HUDEP-2 (cell line): ENCODE measurements around the gene ROM1.
"Not testable (repeated sequence)": the region's sequence is repeated elsewhere in the genome, so short reads cannot be mapped to it uniquely, and the experiment has no call there.

Source experiments
- DNase-seq, 76 experiments: peaks; one replicate each; lab custom pipeline; 2025; ENCODE audit not compliant: unreplicated experiment in 76 of 76; lab: John Stamatoyannopoulos, UW

ROM1 gene, protein sequence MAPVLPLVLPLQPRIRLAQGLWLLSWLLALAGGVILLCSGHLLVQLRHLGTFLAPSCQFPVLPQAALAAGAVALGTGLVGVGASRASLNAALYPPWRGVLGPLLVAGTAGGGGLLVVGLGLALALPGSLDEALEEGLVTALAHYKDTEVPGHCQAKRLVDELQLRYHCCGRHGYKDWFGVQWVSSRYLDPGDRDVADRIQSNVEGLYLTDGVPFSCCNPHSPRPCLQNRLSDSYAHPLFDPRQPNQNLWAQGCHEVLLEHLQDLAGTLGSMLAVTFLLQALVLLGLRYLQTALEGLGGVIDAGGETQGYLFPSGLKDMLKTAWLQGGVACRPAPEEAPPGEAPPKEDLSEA

DNA sequence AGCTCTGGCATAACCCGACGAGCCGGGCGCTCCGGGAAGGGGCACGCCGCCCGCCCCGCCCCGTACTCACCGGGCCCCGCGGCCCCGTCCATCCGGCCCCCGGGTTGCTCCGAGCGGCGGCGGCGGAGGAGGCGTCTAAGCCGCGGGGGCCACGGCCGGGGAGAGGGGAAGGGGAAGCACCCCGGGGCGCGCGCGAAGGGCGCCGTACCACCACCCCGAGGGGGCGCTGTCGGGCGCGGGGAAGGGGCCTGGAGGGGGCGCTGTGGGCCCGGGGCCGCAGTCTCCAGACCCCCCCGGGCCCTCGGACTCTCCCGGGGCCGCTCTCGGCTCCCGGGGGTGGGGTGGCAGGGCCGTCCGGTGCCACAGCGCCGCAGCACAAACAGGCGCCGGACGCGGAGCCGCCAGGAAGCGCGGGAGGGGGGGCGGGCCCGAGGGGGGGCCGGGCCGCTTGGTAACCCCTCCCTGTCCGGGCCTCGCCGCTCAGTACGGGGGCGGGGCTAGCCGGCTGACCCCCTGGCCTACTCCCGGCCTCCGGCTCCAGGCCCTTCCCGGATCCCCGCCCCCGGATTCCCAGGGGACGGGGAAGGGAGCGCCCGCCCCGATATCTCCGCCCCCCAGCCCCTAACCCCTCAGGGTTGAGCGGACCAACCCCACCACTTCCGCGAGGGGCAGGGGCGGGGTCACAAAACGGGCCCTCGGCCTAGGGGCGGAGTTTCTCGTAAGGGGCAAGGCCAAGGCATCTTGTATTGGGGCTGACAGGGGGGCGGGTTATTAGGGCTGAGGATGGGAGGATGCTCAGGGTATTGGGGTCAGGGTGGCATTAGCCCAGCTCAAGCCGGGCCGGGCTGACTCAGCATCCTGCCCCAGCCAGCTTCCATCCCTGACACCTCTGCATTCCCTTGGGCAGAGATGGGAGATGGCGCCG lies at the start of gene ROM1, which contains the start of gene EML3:
Gene ROM1 (plus strand): TSS at position 892 of the 925 bp plus-strand sequence. CDS start 25 bp downstream, at position 917.
Gene EML3 (minus strand): TSS at position 410 of the 925 bp plus-strand sequence. CDS start 318 bp downstream, at position 92.
- peak in 66 of 76 experiments; percentile 37 to 92 (median 75) for DNase-seq

DNA sequence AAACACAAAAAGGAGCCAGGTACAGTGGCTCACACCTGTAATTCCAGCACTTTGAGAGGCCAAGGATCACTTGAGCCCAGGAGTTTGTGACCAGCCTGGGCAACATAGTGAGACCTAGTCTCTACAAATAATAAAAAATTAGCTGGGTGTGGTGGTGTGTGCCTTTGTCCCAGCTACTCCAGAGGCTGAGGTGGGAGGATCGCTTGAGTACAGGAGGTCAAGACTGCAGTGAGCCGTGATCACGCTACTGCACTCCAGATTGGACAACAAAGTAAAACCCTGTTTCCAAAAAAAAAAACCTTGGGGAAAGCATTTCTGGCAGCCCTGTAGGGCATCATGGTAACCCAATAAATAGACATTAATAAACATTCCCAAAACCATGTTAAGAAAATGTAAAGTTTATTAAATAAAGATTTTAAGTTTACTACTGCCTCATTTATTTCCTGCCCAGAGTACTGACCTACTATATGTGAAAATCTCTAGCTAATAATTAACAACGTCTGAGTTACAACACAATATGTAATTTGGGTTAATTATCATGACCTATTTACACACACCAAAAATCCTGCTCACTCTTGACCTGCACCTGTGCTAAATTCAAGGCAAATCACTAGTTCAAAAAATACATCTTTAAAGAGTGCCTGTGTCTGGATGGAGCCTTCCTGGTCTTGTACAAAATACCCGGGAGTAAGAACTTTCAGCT lies 47.8 kb upstream of the ROM1 start:
- DNase-seq, result no peak

DNA sequence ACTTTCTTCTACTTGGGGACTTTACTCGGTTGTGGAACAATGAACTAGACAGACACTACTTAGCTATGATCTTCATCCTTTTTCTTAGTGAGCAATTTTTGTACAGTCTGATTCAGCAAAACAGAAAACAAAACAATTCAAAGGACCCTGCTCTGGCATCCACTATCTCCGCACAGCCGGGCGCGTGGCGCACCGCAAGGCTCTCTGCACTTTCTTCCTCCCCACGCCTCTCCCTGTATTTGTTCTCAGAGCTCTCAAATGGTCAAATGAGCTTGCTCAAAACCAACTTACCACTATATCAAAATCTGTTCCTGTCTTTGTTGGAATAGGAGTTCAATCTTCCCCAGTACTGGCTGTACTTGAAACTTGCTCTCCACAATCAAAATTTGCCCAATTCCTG lies 46.8 kb upstream of the ROM1 start:
- no peak for DNase-seq

DNA sequence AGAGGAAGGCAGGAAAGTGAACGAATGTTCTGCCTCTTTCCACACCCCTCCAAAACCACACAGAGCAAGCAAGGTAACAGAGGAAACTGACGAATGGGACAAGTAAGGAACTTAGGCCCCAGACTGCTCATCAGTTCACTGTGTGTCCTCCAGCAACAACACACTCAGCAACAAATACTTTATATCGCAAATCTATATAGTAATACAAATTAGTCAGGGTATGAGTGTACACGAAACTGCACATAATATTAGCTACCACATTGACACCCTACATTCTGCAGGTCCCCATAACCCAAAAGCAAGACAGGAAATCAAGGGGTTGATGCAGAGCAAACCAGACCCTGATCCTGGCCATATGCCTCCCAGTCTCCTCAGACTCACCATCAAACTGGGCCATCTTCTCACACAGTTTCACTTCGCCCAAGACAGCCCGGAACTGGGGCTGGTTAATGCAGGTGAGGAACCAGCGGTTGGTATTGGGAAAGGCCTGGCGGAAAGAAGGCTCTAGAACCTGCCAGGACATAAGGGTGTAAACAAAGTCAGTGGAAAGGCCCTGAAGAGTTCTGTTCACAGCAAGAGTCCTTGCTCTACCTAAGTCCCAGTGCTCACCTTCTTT lies 45.9 kb upstream of the ROM1 start:
- DNase-seq, result no peak

DNA sequence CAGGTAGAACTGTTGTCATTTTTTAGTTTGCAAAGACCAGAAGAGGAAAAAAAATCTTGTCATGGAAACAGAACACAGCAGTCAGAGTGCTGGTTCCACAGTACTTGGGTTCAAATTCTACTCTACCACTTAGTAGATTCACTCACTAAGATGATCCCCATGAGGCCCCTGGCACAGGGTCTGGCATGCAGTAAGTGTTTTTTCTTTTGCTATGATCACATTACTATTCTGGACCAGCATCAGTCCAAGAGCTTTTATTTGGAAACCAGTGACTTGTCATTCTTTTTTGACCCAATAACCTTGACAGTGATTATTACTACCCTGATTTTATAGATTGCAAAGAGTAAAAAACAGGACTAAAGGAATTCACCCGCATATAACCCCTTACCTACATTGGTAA lies 43.4 kb upstream of the ROM1 start:
- no peak for DNase-seq

DNA sequence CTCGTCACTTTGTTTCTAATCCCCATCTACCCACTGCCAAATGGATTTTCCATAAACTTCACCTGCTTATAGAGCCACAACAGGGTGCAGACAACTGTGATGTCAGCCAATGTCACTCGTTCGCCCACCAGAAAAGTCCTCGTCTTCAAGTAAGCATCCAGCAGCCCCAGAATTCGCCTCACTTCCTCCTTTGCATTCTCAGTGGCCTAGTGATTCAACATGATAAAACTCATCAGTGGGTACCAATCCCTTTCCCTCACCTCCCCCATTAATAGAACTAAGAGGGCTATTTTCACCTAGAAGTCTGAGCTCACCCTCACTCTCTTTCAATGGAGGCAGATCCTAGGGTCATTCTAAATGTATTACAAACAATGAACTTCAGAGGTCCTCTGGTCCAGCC lies 42.2 kb upstream of the ROM1 start:
- DNase-seq, result not testable (repeated sequence)

DNA sequence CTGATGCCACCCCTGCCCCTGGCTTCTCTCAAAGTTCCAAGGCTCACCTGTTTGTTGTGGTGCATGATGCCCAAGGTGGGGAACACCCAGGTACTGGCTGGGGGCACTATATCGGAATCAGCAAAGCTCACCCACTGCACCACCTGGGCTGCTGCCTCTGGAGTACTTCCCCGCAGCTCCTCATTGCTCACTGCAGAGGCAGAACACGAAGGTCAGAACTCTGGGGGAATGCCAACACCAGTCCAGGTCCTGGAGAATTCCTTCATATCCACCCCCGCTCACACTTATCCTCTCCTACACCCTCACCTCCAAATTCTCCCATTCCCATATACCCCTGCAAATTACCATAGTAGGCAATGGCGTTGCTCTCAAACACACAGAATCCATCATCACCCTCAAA lies 41.6 kb upstream of the ROM1 start:
- not testable (repeated sequence) for DNase-seq

DNA sequence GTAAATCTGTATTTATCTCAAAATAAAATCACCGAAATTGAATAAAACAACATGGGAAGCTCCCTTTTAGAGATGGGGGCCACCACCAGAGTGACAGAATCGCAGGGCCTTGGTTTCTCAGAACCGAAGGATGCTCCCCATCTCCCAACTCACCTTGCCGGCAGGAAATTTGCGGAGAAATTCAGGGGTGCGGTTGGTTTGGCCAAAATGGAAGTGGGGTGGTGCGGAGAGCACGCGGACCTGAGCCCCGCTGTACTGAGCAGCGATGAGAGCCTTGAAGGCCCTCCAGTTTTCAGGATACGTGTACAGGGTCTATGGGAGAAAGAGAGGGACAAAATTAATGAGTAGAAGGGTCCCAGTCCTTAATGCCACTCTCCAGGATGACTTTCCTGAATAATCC lies 40.6 kb upstream of the ROM1 start:
- DNase-seq, result no peak

DNA sequence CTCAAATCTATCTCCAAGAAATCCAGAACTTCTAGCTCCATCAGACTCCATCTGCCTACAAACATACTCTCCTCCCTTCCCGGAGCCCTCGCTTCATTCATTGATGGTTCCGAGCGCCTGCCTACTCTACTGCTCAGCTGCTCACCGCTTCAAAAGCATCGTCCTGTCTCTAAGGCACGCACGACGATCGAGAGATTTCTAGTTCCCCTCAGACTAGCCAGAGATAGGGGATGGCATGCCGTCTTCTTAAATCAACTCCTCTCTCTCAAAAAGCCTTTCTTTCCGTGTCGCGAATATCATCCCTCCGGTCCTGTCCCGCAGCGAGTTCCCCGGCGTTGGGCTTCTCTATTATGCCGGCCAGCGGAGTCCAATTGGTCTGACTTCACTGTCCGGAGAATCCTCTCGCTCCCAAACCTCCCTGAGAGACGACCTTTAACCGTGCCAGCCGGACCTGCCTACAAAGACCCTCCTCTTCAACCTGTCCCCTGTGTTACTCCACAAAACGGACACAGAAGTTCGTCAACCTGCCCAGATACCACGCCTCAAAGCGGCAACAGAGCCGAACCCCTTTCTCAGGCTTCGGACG lies 40.0 kb upstream of the ROM1 start:
- peak in 11 of 76 experiments; percentile 8 to 63 (median 19) for DNase-seq

DNA sequence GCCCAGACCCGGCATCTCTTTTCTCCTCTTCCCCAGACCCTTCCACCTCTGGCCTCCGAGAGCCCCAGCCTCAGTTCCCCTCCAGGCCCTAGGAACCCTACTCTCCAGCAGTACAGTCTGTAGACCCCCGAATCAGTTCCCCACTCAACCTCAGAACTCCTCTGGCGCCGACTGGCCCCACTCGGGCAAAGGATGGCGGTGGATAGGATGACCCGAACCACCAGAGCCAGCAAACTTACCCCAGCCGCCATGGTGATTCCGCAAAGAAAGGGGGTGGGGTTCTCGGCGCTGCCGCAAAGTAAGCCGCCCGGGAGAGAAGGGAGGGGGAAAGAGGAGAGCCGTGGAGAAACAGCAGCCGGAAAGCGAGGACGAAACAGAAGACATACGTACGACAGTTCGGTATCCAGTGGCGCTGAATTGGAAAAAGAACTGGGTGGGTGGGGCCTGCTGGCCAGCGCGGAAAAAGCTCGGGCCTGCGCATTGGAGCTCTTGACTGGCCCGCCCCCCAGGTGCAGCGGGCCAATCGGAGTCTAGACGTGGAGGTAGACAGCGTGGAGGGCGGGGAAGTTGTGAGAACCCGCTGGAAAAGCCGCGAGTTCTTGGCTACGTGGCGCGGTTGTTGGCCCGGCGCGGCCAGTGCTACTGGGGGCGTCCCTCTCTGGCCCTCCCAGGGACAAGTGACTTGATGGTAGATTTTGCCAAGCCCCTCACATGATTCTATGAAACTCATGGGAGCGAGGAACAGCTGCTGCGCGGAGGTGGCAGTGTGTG lies 39.3 kb upstream of the ROM1 start, which contains the start of gene EEF1G:
Gene EEF1G (minus strand): TSS at position 300 of the 771 bp plus-strand sequence. CDS start 49 bp downstream, at position 251.
- DNase-seq, result peak in 75 of 76 experiments; percentile 82 to 99 (median 98)

DNA sequence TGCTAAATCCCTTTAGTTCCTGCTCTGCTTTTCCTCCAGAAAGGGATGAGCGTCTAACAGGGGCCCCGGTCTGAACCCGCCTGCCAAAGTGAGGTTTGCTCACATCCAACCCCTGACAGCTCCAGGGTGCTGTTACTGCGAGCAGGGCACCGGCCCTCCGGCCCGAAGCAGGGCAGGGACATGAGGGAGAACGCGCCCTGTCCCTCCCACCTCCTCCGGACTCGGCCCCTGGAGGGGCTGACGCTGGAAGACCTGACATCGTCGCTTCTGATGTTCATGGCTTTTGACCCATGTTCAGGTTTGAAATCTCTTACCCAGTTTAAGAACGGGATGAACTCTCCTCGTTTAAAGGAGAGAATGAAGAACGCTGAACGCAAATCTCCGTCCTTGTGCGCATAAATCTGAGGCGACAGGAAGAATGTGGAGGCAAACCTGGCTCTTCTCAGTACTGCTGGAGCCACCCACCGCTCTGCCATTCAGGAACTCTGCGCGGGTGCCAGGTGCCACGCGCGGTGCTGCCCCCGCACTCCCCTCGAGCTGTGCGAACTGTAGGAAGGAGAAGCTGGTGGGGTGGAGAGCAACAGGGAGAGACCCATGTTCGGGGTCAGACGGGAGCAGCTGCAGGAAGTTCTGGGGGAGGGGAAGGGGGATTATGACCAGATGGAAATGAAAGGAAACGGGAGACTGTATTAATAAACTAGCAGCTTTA lies 38.5 kb upstream of the ROM1 start:
- no peak for DNase-seq

DNA sequence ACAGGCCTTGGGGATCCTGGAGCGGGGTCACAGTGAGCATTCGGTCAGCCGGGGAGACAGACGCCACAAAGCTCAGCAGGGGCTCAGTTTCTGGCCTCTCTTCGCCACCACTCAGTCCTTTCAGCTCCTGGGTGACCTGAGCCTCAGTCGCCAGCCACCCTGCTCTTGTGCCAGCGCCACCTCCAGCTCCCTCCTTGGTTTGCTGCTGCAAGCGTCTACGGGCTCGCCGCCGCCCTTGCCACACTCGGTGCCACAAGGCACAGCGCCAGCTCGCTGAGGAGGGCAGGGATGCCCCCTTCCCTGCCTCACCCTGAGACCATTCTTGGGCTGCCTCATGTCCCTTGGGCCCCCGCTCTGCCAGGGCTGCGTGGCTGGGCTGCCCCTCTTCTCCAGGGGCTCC lies 37.9 kb upstream of the ROM1 start:
- DNase-seq, result no peak

DNA sequence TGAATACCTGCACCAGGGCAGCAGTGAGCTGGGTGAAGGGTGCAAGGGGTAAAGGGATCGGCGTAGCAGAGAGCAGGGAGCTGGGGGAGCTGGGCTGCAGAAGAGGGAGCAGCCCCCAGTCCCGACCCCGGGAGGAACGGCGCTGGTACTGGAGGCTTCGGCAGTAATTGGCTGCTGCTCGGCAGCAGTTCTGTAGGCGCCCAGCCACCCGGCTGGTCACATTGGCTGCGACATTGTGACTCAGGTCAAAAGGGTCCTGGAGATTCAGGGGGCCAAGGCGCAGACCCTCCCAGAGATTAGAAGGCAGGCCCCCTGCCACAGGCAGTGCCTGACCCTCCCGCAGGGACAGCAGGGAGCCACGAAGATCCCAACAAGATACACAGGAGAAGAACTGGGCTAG lies 37.2 kb upstream of the ROM1 start:
- no peak for DNase-seq

DNA sequence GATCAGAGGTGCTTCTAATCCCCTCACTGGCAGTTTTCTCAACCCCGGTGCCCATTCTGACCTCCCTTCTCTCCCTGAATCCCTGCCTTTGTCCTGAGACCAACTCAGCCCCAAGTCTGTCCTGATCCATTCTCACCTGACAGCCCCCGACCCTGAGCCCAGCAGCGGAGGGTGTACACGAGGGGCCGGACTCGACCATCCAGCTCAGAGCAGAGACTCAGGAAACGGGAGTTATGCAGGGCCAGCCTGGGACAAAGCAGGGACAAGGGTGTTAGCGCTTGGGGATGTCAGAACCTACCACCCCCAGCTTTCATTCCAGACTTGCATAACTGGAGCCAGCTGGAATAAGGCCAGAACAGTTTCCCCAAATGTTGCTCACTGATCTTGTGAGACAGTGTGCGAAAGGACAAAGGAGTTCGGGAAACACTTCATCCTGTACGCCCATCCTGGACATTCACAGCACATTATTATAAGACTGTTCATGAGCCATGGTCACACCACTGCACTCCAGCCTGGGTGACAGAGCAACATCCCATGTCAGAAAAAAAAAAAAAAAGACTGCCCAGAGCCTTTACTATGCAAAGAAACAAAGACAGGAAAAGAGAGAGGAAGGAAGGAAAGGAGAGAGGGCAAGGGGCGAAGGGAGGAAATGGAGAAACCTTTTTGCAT lies 35.9 kb upstream of the ROM1 start:
- DNase-seq, result no peak

DNA sequence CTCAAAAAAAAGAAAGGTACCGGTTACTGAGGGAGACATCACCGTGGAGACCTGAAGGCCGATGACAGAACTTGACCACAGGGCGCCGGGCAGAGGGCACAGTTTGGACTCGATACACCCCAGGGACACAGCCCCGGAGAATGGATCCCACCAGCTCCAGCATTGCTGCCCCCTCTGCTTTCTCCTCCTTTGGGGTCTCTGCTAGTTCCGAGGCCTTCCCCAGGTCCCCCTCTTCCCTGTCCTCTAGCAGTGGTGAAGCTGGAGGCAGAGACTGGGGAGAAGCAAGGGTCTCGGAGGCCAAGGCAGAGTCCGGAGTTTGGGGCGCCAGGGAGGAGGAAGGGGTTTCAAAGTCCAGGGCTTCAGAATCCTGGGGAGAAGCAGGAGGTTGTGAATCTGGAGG lies 34.5 kb upstream of the ROM1 start:
- no peak for DNase-seq

DNA sequence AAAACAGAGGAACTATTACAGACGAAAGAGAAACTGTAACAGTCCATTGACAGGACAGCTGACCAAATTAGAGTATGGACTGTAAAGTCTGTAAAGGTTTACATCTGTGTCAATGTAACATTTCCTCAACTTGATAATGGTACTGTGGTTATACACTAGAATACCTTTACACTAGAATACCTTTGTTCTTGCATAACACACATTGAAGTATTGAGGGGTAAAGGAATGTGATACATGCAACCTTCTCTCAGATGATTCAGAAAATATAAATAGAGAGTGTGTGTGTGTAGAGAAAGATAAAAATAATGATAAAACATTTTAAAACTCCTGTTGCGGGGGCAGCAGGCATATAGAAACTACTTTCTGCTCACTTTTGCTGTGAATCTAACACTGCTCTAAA lies 33.8 kb upstream of the ROM1 start:
- no peak for DNase-seq

DNA sequence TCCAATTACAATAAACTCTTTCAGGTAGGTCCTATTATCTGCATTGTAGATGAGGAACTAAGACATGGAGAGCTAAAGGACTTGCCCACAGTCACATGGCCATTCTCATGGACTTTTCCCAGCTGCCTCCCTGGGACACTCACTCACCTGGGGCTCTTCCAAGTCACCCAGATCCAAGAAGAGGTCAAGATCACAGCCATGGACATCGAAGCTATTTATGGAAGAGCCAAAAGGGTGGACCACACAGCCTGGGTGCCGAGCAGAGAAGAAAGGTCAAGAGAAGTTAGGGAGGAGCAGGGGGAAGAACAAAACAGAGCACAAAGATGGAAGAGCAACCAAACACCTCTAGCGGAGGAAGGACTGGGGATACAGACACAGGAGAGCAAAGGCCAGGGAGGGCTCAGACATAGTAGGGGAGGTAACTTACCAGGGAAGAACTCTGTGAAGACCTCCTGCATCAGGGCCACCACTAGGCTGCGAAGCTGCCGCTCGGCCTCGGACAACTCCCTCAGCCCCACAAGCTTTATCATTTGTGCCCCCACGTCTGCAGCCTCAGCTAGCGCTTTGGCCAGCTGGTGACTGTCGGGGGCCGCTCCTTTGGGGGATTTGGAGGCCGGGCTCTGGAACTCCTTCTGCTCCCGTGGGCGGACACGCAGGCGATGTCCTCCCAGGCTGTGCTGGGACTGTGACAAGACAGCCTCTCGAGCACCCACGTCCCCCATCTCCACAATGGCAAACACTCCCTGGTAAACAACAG lies 31.9 kb upstream of the ROM1 start:
- DNase-seq, result no peak
